ENCODE data around the gene CACNB1. TPM values are rescaled to one million over a fixed set of nuclear protein-coding genes. Genes with fewer than 3 reads are reported as not detected.

The CACNB1 gene
- polyA plus RNA-seq, 1 experiment, result 3.2 TPM

DNA sequence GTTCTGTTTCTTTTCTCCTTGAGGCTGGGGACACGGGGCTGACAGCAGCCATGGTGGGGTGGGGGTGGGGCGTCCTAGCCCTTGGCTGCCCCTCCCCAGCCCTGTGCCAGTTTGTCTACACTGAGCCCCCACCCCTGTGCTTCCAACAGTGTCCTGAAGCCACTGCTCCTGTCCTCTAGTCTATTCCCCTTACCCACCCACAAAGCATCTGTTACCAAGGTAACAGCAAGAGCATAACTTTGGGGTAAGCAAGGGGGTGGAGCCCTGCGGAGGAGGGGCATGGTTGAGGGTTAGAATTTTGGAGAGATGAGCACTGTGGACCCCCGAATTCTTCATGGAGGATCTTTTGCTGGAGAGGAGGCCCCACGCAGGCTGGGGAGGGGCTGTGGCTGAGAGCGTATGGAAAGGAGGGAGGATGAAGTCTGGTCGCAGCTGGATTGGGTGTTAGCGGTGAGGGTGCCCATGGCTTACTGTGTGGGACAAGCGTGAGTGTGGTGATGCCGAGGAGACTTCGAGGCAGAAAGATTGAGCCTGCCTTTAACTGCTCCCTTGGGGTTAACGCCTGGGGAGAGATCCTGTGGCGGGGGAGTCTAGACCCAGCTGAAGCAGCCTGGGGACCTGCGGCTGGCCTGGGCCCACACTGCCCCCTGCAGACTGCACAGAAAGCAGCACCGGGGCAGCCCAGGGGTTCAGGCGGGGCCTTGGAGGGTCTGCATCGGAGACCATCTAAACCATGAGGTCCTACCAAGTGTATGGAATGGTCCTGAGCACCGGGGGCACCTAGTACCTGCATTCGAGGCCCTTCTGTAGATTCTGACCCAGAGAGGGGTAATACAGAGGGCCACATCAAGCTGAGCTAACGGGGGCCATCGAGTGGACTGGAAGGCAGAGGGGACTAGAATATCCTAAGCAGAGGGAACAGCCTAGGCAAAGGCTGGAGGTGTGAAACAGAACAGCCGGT is 34.4 kb upstream of the CACNB1 start:
- POLR2A ChIA-PET, result interaction anchor here (0.6 to 1.1 kb wide), 3 partner anchors 17 to 249 kb away, joined by 3 to 7 read pairs (median 3); partner anchors contain the start of gene RPL19
- no peak overlapping the region for H3K27ac ChIP-seq (ENCODE audit: low read depth, low read length)
- TF ChIP-seq, protein P1, sequence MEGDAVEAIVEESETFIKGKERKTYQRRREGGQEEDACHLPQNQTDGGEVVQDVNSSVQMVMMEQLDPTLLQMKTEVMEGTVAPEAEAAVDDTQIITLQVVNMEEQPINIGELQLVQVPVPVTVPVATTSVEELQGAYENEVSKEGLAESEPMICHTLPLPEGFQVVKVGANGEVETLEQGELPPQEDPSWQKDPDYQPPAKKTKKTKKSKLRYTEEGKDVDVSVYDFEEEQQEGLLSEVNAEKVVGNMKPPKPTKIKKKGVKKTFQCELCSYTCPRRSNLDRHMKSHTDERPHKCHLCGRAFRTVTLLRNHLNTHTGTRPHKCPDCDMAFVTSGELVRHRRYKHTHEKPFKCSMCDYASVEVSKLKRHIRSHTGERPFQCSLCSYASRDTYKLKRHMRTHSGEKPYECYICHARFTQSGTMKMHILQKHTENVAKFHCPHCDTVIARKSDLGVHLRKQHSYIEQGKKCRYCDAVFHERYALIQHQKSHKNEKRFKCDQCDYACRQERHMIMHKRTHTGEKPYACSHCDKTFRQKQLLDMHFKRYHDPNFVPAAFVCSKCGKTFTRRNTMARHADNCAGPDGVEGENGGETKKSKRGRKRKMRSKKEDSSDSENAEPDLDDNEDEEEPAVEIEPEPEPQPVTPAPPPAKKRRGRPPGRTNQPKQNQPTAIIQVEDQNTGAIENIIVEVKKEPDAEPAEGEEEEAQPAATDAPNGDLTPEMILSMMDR (IDR thresholded peaks at IDR 0.05; ENCODE audit: low read depth, low read length), result peak; percentile 77

DNA sequence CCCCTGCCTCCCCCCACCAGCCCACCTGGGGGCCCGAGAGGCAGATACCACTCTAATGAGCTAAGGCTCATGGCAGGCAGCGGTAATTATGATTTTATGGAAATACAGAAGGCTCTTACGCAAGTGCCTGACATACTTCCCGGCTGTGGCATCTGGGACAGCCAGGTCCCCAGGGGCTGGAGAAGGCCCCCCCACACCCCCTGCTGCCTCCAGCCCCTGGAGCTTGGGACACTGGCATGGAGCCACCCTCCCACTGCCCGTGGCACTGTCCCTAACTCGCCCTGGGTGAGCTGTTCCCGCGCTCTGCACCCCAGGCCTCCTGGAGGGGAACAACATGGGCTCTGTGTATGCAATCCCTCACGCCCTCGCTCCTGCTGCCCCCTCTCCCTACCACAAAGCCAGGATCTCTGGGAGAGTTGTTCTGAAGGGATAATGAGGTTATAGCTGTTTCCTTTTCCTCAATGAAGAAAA is 33.7 kb upstream of the CACNB1 start:
- ChIA-PET CTCF (interaction anchor here (0.5 to 2.9 kb wide), 12 partner anchors 12 to 248 kb away, joined by 3 to 32 read pairs (median 4); no protein-coding TSS in a partner anchor), POLR2A (interaction anchor here (0.7 to 1.1 kb wide), 2 partner anchors 31 to 248 kb away, joined by 3 to 7 read pairs; partner anchors contain the start of gene RPL19)
- TF ChIP-seq, protein P1 (IDR thresholded peaks at IDR 0.05; ENCODE audit: low read depth, low read length), result no peak
- Histone ChIP-seq H3K9me3 (ENCODE audit: control insufficient read depth, insufficient read depth, low read length) (no peaks in the 10 kb centered on the region), H3K4me3 (ENCODE audit: low read depth, low read length) (no peak overlapping the region), H3K27ac (ENCODE audit: low read depth, low read length) (no peak overlapping the region), H3K27me3 (ENCODE audit: control insufficient read depth, insufficient read depth, low read length) (peaks cover 10% of the 10 kb centered on the region)
- DNase-seq (ENCODE audit: low read depth, low spot score), result no peak

More for the DNA sequence above, 34.4 kb upstream of the CACNB1 start:
- Histone ChIP-seq H3K27me3 (ENCODE audit: control insufficient read depth, insufficient read depth, low read length) (peaks cover 6% of the 10 kb centered on the region), H3K4me3 (ENCODE audit: low read depth, low read length) (0 out of 2 replicates have a peak overlapping the region, but pooled peaks have one; percentile 27), H3K9me3 (ENCODE audit: control insufficient read depth, insufficient read depth, low read length) (no peaks in the 10 kb centered on the region)
- CTCF ChIA-PET, result interaction anchor here (0.5 to 2.9 kb wide), 15 partner anchors 11 to 393 kb away, joined by 3 to 32 read pairs (median 5); no protein-coding TSS in a partner anchor
- no peak for DNase-seq (ENCODE audit: low read depth, low spot score)

DNA sequence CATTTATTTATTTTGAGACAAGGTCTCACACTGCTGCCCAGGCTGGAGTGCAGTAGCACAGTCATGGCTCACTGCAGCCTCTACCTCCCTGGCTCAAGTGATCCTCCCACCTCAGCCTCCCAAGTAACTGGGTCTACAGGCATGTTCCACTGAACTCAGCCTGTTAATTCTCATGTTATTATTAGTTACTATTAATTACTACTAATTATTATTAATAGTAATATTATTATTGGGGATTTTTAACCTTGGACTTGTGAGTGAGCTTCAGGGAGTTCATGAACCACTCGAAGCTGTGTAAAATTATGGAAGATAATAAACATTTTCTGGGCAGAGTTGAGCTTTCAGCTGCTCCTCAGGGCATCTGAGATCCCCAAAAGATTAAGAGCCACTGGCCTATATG is 32.9 kb upstream of the CACNB1 start:
- POLR2A ChIA-PET, result no interaction called here
- CTCF ChIA-PET, result interaction anchor here (0.7 to 2.9 kb wide), 4 partner anchors 13 to 77 kb away, joined by 3 to 32 read pairs (median 4); no protein-coding TSS in a partner anchor
- Histone ChIP-seq H3K9me3 (ENCODE audit: control insufficient read depth, insufficient read depth, low read length) (no peaks in the 10 kb centered on the region; the same call in 1 of the 2 replicates), H3K4me3 (ENCODE audit: low read depth, low read length) (no peak overlapping the region), H3K27me3 (ENCODE audit: control insufficient read depth, insufficient read depth, low read length) (peaks cover 16% of the 10 kb centered on the region), H3K27ac (ENCODE audit: low read depth, low read length) (no peak overlapping the region)
- TF ChIP-seq, protein P1 (IDR thresholded peaks at IDR 0.05; ENCODE audit: low read depth, low read length), result no peak
- no peak for DNase-seq (ENCODE audit: low read depth, low spot score)

DNA sequence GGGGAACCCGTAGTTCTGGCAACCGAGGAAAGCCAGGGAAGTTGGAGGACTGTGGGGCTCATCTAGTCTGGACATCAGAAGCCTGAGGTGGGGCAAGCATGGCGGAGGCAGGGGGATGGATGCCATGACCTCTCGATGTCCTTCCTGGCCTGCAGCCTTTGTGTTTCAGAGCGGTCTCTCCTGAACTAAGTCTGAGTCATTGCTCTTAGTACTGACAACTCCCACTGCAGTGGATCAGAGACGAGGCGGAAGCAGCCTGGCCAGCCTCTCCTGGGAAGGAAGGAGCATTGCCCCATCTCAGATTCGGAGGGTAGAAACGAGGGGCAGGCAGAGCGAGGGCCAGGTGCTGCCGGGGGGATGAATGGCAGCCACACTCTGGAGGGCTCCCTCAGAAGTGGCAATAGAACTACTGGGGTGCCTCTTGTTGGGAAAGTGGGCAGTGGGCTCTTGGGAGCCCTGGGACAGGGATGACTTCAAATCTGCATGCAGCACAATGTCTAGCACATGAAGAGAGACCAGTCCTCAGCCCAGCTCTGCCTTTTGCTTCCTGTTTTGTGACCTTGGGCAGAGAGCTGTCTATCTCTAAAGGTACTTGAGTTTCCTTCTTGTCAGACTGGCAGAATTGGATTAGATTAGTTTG is 31.9 kb upstream of the CACNB1 start:
- no peak overlapping the region for H3K27ac ChIP-seq (ENCODE audit: low read depth, low read length)
- CTCF ChIA-PET, result interaction anchor here (0.6 to 1.1 kb wide), 2 partner anchors 11 to 65 kb away, joined by 4 to 6 read pairs; no protein-coding TSS in a partner anchor
- no peak for DNase-seq (ENCODE audit: low read depth, low spot score)
- no peaks in the 10 kb centered on the region; the same call in 1 of the 2 replicates for H3K9me3 ChIP-seq (ENCODE audit: control insufficient read depth, insufficient read depth, low read length)
- TF ChIP-seq, protein P1 (IDR thresholded peaks at IDR 0.05; ENCODE audit: low read depth, low read length), result no peak
- POLR2A ChIA-PET, result no interaction called here
- peaks cover 25% of the 10 kb centered on the region for H3K27me3 ChIP-seq (ENCODE audit: control insufficient read depth, insufficient read depth, low read length)
- H3K4me3 ChIP-seq (ENCODE audit: low read depth, low read length), result no peak overlapping the region
